ENCODE measurements around the gene PLAC1.

- TF ChIP-seq CTCF (IDR thresholded peaks at IDR 0.05) (no peak), POLR2A (IDR thresholded peaks at IDR 0.05) (no peak)
These were observed 13.8 kb upstream of the PLAC1 start for GRCh38 chrX:134672101-134672500.

Measured in uterus (tissue), 2 donors.